CD4-positive, alpha-beta T cell treated with Interleukin-4 for 1 hour (primary cell): ENCODE measurements around the gene OR56A3.

Source experiments
- DNase-seq, 2 donors: peaks; one replicate each; pipeline ENCODE4 v3.0.0-alpha.2; 2020 to 2022

Gene OR56A3

GRCh38 chr11:5983443-5983842 is 41.4 kb downstream of the OR56A3 start:
- no peak for DNase-seq

GRCh38 chr11:5986885-5987284 is 44.8 kb downstream of the OR56A3 start, which contains the start of gene OR52L1:
Gene OR52L1 (minus strand): TSS chr11:5986985. CDS start chr11:5986930, 55 bp downstream.
- no peak for DNase-seq

GRCh38 chr11:5989203-5989602 is 47.2 kb downstream of the OR56A3 start:
- no peak for DNase-seq

DNA sequence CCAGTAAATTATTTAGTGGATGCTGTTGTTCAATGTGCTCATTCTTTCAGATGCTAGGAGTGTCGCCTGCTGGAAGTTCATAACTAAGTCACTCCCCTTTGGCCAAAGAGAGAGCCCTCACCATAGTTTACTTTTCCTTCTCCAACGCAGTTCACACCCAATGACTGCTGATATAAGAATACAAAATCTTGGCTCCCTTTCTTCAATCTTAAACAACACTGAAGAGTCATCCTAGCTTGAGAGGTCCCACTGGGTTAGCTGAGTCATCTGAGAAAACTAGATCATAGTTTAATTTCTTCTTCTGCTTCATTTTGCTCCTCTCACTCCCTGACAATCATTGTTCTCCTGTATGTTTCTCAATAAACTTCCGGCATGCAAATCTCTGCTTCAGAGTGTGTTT is 50.1 kb downstream of the OR56A3 start:
- no peak for DNase-seq

- DNase-seq = no peak
Measured at GRCh38 chr11:5992604-5993251, 50.7 kb downstream of the OR56A3 start.

- DNase-seq = no peak
Measured at GRCh38 chr11:5994791-5995190, 52.7 kb downstream of the OR56A3 start.
